ENCODE results near the gene RFFL.

Gene RFFL

GRCh38 chr17:34961093-34961911 lies 102.2 kb downstream of the RFFL start, which contains the start of the genes CCT6B and ZNF830 (continued):
- TF ChIP-seq ZNF324 (tag by site-specific recombination; IDR thresholded peaks at IDR 0.05) (peak; percentile 35), ZNF560 (tag by site-specific recombination; IDR thresholded peaks at IDR 0.05; ENCODE audit: borderline replicate concordance) (no peak), ZNF629 (tag by site-specific recombination; IDR thresholded peaks at IDR 0.05) (peak; percentile 87), YY1 (tag by site-specific recombination; IDR thresholded peaks at IDR 0.05) (peak; percentile 94; the same call in 1 of the 2 replicates), KLF7 (tag by site-specific recombination; IDR thresholded peaks at IDR 0.05; ENCODE audit: borderline replicate concordance) (no peak), ZNF394 (tag by site-specific recombination; IDR thresholded peaks at IDR 0.05; ENCODE audit: borderline replicate concordance) (peak; percentile 21; the same call in 1 of the 2 replicates), YY2 (tag by site-specific recombination; IDR thresholded peaks at IDR 0.05) (peak; percentile 92), KLF9 (tag by site-specific recombination; IDR thresholded peaks at IDR 0.05; ENCODE audit: low read depth) (peak; percentile 15; the same call in 1 of the 2 replicates), ZSCAN16 (tag by site-specific recombination; IDR thresholded peaks at IDR 0.05) (no peak), ZNF843 (tag by site-specific recombination; IDR thresholded peaks at IDR 0.05) (peak; percentile 18; the same call in 1 of the 2 replicates), ZNF2 (tag by site-specific recombination; IDR thresholded peaks at IDR 0.05) (peak; percentile 75), ZSCAN23 (tag by site-specific recombination; IDR thresholded peaks at IDR 0.05) (0 out of 2 replicates have a peak, but pooled peaks have one; percentile 39), ZEB2 (tag by site-specific recombination; IDR thresholded peaks at IDR 0.05) (0 out of 2 replicates have a peak, but pooled peaks have one; percentile 53), KLF8 (tag by site-specific recombination; IDR thresholded peaks at IDR 0.05) (peak; percentile 54; the same call in 1 of the 2 replicates)

- Histone ChIP-seq H3K4me3 (ENCODE audit: low read depth, low read length) (no peak overlapping the region), H3K36me3 (ENCODE audit: control insufficient read depth in 2 of 2, insufficient read depth in 1 of 2, low read length in 2 of 2) (peaks cover 5 to 8% of the 10 kb centered on the region in 2 experiments; a peak in 2 of 3 replicates), H3K9me3 (ENCODE audit: control insufficient read depth, insufficient read depth, low read depth, low read length) (no peaks in the 10 kb centered on the region), H3K4me1 (ENCODE audit: control insufficient read depth, insufficient read depth, low read length) (peaks cover 8% of the 10 kb centered on the region; the same call in 1 of the 2 replicates), H3K27ac (ENCODE audit: extremely low read depth, low read depth, low read length) (no peak overlapping the region)
- POLR2A ChIA-PET = no interaction called here
- TF ChIP-seq ZNF561 (tag by site-specific recombination; IDR thresholded peaks at IDR 0.05; ENCODE audit: borderline replicate concordance) = no peak
- TF ChIP-seq ZBTB20 (tag by site-specific recombination; IDR thresholded peaks at IDR 0.05) = no peak
- no peak for TF ChIP-seq ZNF16 (tag by site-specific recombination; IDR thresholded peaks at IDR 0.05; ENCODE audit: low read depth)
- no peak for TF ChIP-seq ZNF513 (tag by site-specific recombination; IDR thresholded peaks at IDR 0.05)
- TF ChIP-seq GLI2 (tag by site-specific recombination; IDR thresholded peaks at IDR 0.05; ENCODE audit: borderline replicate concordance, low read depth) = no peak
- TF ChIP-seq ZNF555 (tag by site-specific recombination; conservative IDR thresholded peaks at IDR 0.05) = no peak
- TF ChIP-seq ZNF274 (IDR thresholded peaks at IDR 0.05; ENCODE audit: low read length) = no peak
- TF ChIP-seq ZNF274 (tag by site-specific recombination; IDR thresholded peaks at IDR 0.05; ENCODE audit: borderline replicate concordance) = no peak
- TF ChIP-seq ZNF138 (tag by site-specific recombination; IDR thresholded peaks at IDR 0.05; ENCODE audit: borderline replicate concordance) = no peak
- TF ChIP-seq ZNF548 (tag by site-specific recombination; IDR thresholded peaks at IDR 0.05) = no peak
- no peak for TF ChIP-seq PBX3 (CRISPR knock-in tag; IDR thresholded peaks at IDR 0.05)
- no peak for TF ChIP-seq BCL6B (tag by site-specific recombination; IDR thresholded peaks at IDR 0.05)
- no peak for TF ChIP-seq ZBTB48 (tag by site-specific recombination; IDR thresholded peaks at IDR 0.05)
- CTCF ChIA-PET = no interaction called here
Measured at GRCh38 chr17:34958438-34958837, 105.1 kb downstream of the RFFL start.
